ENCODE measurements around the gene USP2. TPM values are rescaled to one million over a fixed set of nuclear protein-coding genes. Genes with fewer than 3 reads are reported as not detected.
"Not testable (repeated sequence)": the region's sequence is repeated elsewhere in the genome, so short reads cannot be mapped to it uniquely, and the experiment has no call there.

USP2 gene
- total and polyA plus RNA-seq, 7 donors: 49.0 to 210 (median 76.4) TPM

GRCh38 chr11:119406005-119406404 lies 24.5 kb upstream of the USP2 start:
- H3K4me1 ChIP-seq: no peaks in the 10 kb centered on the region
- intact Hi-C loops (cut with DNase I): no loop called here
- 90 to 94% (median 93%) methylated on average over 3 of the region's 3 CpGs for WGBS, 3 donors
- H3K36me3 ChIP-seq (ENCODE audit: insufficient read depth in 1 of 2, low read depth in 1 of 2): no peaks in the 10 kb centered on the region
- H3K9me3 ChIP-seq: peaks cover 4% of the 10 kb centered on the region
- H3K4me3 ChIP-seq: no peak overlapping the region
- ATAC-seq: no peak
- TF ChIP-seq CTCF (IDR thresholded peaks at IDR 0.05): no peak
- no peak for DNase-seq
- H3K27me3 ChIP-seq (ENCODE audit: insufficient read depth in 3 of 3, low read length in 2 of 3): peaks cover 0 to 4% (median 0%) of the 10 kb centered on the region in 3 donors
- no peak overlapping the region for H3K27ac ChIP-seq

GRCh38 chr11:119405448-119405847 lies 24.0 kb upstream of the USP2 start:
- H3K27ac ChIP-seq; intact Hi-C loops (cut with DNase I); H3K27me3 ChIP-seq (ENCODE audit: insufficient read depth in 3 of 3, low read length in 2 of 3); H3K9me3 ChIP-seq; DNase-seq; H3K36me3 ChIP-seq (ENCODE audit: insufficient read depth in 1 of 2, low read depth in 1 of 2); H3K4me1 ChIP-seq; ATAC-seq; H3K4me3 ChIP-seq: not testable (repeated sequence)
- WGBS, 3 donors: 93 to 98% (median 94%) methylated on average over 6 of the region's 6 CpGs

- no peak for TF ChIP-seq CTCF (IDR thresholded peaks at IDR 0.05)
- Histone ChIP-seq H3K36me3 (ENCODE audit: insufficient read depth in 1 of 2, low read depth in 1 of 2) (no peaks in the 10 kb centered on the region), H3K9me3 (peaks cover 12% of the 10 kb centered on the region), H3K27ac (no peak overlapping the region), H3K4me3 (no peak overlapping the region), H3K27me3 (ENCODE audit: insufficient read depth in 3 of 3, low read length in 2 of 3) (peaks cover 0 to 4% (median 2%) of the 10 kb centered on the region in 3 donors), H3K4me1 (no peaks in the 10 kb centered on the region)
- ATAC-seq (no peak), DNase-seq (no peak)
- intact Hi-C loops (cut with DNase I): no loop called here
- WGBS, 3 donors: 86 to 93% (median 86%) methylated on average over 2 of the region's 2 CpGs
Measured at GRCh38 chr11:119404872-119405271, 23.4 kb upstream of the USP2 start.

- H3K27me3 ChIP-seq (ENCODE audit: insufficient read depth in 3 of 3, low read length in 2 of 3): peaks cover 2 to 4% (median 2%) of the 10 kb centered on the region in 3 donors
- ATAC-seq: no peak
- intact Hi-C loops (cut with DNase I): no loop called here
- TF ChIP-seq CTCF (IDR thresholded peaks at IDR 0.05): no peak
- DNase-seq: no peak
- no peak overlapping the region for H3K27ac ChIP-seq
- no peaks in the 10 kb centered on the region for H3K36me3 ChIP-seq (ENCODE audit: insufficient read depth in 1 of 2, low read depth in 1 of 2)
- H3K9me3 ChIP-seq: peaks cover 17% of the 10 kb centered on the region
- WGBS, 3 donors: 52 to 64% (median 60%) methylated on average over 5 of the region's 5 CpGs
- H3K4me3 ChIP-seq: no peak overlapping the region
- H3K4me1 ChIP-seq: no peaks in the 10 kb centered on the region
Measured at GRCh38 chr11:119403021-119403420, 21.5 kb upstream of the USP2 start.

- H3K9me3 ChIP-seq: peaks cover 17% of the 10 kb centered on the region
- ATAC-seq (no peak), DNase-seq (no peak)
- H3K4me3 ChIP-seq: no peak overlapping the region
- H3K27me3 ChIP-seq (ENCODE audit: insufficient read depth in 3 of 3, low read length in 2 of 3): peaks cover 2 to 4% (median 2%) of the 10 kb centered on the region in 3 donors
- no peak overlapping the region for H3K27ac ChIP-seq
- TF ChIP-seq CTCF (IDR thresholded peaks at IDR 0.05): no peak
- no peaks in the 10 kb centered on the region for H3K36me3 ChIP-seq (ENCODE audit: insufficient read depth in 1 of 2, low read depth in 1 of 2)
- intact Hi-C loops (cut with DNase I): no loop called here
- no peaks in the 10 kb centered on the region for H3K4me1 ChIP-seq
- WGBS, 3 donors: 90 to 94% (median 93%) methylated on average over 8 of the region's 8 CpGs
Measured at GRCh38 chr11:119402470-119402869, 21.0 kb upstream of the USP2 start.
